Gastrocnemius medialis (tissue), 4 donors: Measurements from ENCODE around the gene HLTF.

ENCODE experiments used
- POLR2A ChIP-seq, 2 donors: fragments of 450-650 bp; IDR thresholded peaks; one replicate each; pipeline ENCODE4 v1.6.1; 2017; ENCODE audit warnings: antibody characterized with exemption in 2 of 2, mild to moderate bottlenecking in 2 of 2, moderate library complexity in 2 of 2
- TF ChIP-seq, protein P1 (sequence below), 5 experiments: fragments of 450-650 bp in 3 of 5; fragments of 200-600 bp in 2 of 5; sonication (generic) in 2 of 5; IDR thresholded peaks in 4 of 5; conservative IDR thresholded peaks in 1 of 5; 1 replicate in 4 of 5; 2 replicates in 1 of 5; pipeline ENCODE4 v1.5.1; 2016 to 2019; ENCODE audit warnings: antibody characterized with exemption in 5 of 5, mild to moderate bottlenecking in 3 of 5, moderate library complexity in 3 of 5

DNA sequence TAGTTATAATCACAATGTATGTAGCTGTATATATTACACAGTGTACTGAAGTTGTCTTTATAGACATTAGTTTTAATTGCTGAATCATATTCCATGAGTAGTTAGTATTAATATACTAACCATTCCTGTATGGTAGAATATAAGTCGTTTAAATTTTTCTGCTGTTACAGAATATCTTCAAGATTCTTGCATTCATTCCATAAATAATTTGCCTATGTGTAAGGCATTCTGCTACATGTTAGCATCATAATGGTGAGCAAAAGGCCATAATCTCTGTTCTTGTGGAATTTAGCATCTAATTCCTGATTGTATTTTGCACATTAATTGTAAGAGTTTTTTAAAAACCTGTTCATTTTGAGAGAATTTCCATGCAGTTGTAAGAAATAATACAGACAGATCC lies 80.9 kb downstream of the HLTF start:
- no peak for TF ChIP-seq POLR2A (IDR thresholded peaks at IDR 0.05)
- TF ChIP-seq, protein P1, sequence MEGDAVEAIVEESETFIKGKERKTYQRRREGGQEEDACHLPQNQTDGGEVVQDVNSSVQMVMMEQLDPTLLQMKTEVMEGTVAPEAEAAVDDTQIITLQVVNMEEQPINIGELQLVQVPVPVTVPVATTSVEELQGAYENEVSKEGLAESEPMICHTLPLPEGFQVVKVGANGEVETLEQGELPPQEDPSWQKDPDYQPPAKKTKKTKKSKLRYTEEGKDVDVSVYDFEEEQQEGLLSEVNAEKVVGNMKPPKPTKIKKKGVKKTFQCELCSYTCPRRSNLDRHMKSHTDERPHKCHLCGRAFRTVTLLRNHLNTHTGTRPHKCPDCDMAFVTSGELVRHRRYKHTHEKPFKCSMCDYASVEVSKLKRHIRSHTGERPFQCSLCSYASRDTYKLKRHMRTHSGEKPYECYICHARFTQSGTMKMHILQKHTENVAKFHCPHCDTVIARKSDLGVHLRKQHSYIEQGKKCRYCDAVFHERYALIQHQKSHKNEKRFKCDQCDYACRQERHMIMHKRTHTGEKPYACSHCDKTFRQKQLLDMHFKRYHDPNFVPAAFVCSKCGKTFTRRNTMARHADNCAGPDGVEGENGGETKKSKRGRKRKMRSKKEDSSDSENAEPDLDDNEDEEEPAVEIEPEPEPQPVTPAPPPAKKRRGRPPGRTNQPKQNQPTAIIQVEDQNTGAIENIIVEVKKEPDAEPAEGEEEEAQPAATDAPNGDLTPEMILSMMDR (IDR thresholded peaks at IDR 0.05 in 4 of 5, conservative IDR thresholded peaks at IDR 0.05 in 1 of 5), result no peak
